WTC11 (cell line): ENCODE results near the gene CLMN. TPM values are rescaled to one million over a fixed set of nuclear protein-coding genes. Genes with fewer than 3 reads are reported as not detected.

Experiments used
- ATAC-seq: fragments of 200-7000 bp; cut with Tn5 transposase; 2 replicates; pipeline ENCODE4 v1.10.0; 2021; ENCODE audit warnings: mild to moderate bottlenecking, moderate library complexity
- CTCF ChIA-PET: fragments of 300-600 bp; sonication (Branson Sonifier 250); formaldehyde crosslinking; loops from one replicate; lab custom pipeline; 2021; ENCODE audit warnings: antibody characterized with exemption; lab: Charles Lee
- POLR2A ChIA-PET: fragments of 350-600 bp; sonication (Branson Sonifier 250); formaldehyde crosslinking; loops from one replicate; lab custom pipeline; 2021; ENCODE audit warnings: antibody characterized with exemption; lab: Charles Lee
- DNase-seq: peaks from one replicate; pipeline ENCODE4 v3.0.0; 2021; ENCODE audit warnings: low spot score
- H3K27ac Mint-ChIP-seq: 2 replicates; pipeline ENCODE4 v1.8.0; 2021; ENCODE audit warnings: mixed read lengths
- H3K27me3 Mint-ChIP-seq: 2 replicates; pipeline ENCODE4 v1.8.0; 2021; ENCODE audit warnings: low read depth, mild to moderate bottlenecking, moderate library complexity, mixed read lengths
- H3K36me3 Mint-ChIP-seq: 2 replicates; pipeline ENCODE4 v1.8.0; 2021; ENCODE audit warnings: mixed read lengths
- H3K4me1 Mint-ChIP-seq: 2 replicates; pipeline ENCODE4 v1.8.0; 2022; ENCODE audit warnings: mixed read lengths
- H3K4me3 Mint-ChIP-seq: 2 replicates; pipeline ENCODE4 v1.8.0; 2021; ENCODE audit warnings: mild to moderate bottlenecking, moderate library complexity, mixed read lengths
- H3K9me3 Mint-ChIP-seq: 2 replicates; pipeline ENCODE4 v1.8.0; 2021; ENCODE audit warnings: mixed read lengths
- ELF4 ChIP-seq: sonication (generic); formaldehyde crosslinking; IDR thresholded peaks from 2 replicates; pipeline ENCODE4 v1.8.1; 2022; ENCODE audit warnings: low read depth, mild to moderate bottlenecking, moderate library complexity, missing genetic modification reagents
- FOXP1 ChIP-seq: sonication (generic); formaldehyde crosslinking; IDR thresholded peaks from 2 replicates; pipeline ENCODE4 v1.8.0; 2022; ENCODE audit warnings: missing genetic modification reagents, mild to moderate bottlenecking, moderate library complexity, borderline replicate concordance
- JUN ChIP-seq: sonication (generic); formaldehyde crosslinking; IDR thresholded peaks from 2 replicates; pipeline ENCODE4 v1.8.0; 2023; ENCODE audit warnings: mild to moderate bottlenecking, missing genetic modification reagents
- MXD4 ChIP-seq: fragments of 250-450 bp; sonication (Bioruptor Pico); IDR thresholded peaks from 2 replicates; pipeline ENCODE4 v1.8.0; 2021; ENCODE audit warnings: mild to moderate bottlenecking, moderate library complexity, borderline replicate concordance
- NR2C2 ChIP-seq: sonication (generic); formaldehyde crosslinking; IDR thresholded peaks from 2 replicates; pipeline ENCODE4 v1.8.0; 2022; ENCODE audit warnings: mild to moderate bottlenecking, missing genetic modification reagents
- RORB ChIP-seq: fragments of 250-450 bp; sonication (Bioruptor Pico); IDR thresholded peaks from 2 replicates; pipeline ENCODE4 v1.9.0; 2021; ENCODE audit warnings: mild to moderate bottlenecking
- ZNF232 ChIP-seq: sonication (generic); formaldehyde crosslinking; IDR thresholded peaks from 2 replicates; pipeline ENCODE4 v1.8.0; 2022; ENCODE audit warnings: mild to moderate bottlenecking, missing genetic modification reagents
- ZNF263 ChIP-seq: sonication (generic); formaldehyde crosslinking; IDR thresholded peaks from 2 replicates; pipeline ENCODE4 v1.8.1; 2022; ENCODE audit warnings: low read depth, mild to moderate bottlenecking, moderate library complexity, missing genetic modification reagents
- ZNF317 ChIP-seq: sonication (generic); formaldehyde crosslinking; IDR thresholded peaks from 2 replicates; pipeline ENCODE4 v1.8.1; 2023; ENCODE audit warnings: low read depth, mild to moderate bottlenecking, moderate library complexity, missing genetic modification reagents, borderline replicate concordance
- total RNA-seq: library from RNA; stranded (reverse); gene quantifications from 3 replicates; pipeline ENCODE4 v1.2.3, GENCODE V29; 2021
- TF ChIP-seq, protein P1 (sequence below): fragments of 250-450 bp; sonication (Bioruptor Pico); IDR thresholded peaks from 2 replicates; pipeline ENCODE4 v1.9.0; 2021; ENCODE audit warnings: mild to moderate bottlenecking, borderline replicate concordance
- TF ChIP-seq, protein P2 (sequence below): sonication (generic); formaldehyde crosslinking; IDR thresholded peaks from 2 replicates; pipeline ENCODE4 v1.8.1; 2023; ENCODE audit warnings: mild to moderate bottlenecking, missing genetic modification reagents, moderate library complexity
- TF ChIP-seq, protein P3 (sequence below): sonication (generic); formaldehyde crosslinking; IDR thresholded peaks from 2 replicates; pipeline ENCODE4 v1.8.0; 2022; ENCODE audit warnings: mild to moderate bottlenecking, missing genetic modification reagents
- TF ChIP-seq, protein P4 (sequence below): fragments of 250-450 bp; sonication (Bioruptor Pico); conservative IDR thresholded peaks from 2 replicates; pipeline ENCODE4 v1.9.0; 2021; ENCODE audit warnings: mild to moderate bottlenecking
- TF ChIP-seq, protein P5 (sequence below): sonication (generic); formaldehyde crosslinking; conservative IDR thresholded peaks from 2 replicates; pipeline ENCODE4 v1.8.1; 2023; ENCODE audit warnings: mild to moderate bottlenecking, low read depth, missing genetic modification reagents, moderate library complexity

Gene CLMN
- total RNA-seq, 1 experiment from 2014 or later: 12.2 TPM

DNA sequence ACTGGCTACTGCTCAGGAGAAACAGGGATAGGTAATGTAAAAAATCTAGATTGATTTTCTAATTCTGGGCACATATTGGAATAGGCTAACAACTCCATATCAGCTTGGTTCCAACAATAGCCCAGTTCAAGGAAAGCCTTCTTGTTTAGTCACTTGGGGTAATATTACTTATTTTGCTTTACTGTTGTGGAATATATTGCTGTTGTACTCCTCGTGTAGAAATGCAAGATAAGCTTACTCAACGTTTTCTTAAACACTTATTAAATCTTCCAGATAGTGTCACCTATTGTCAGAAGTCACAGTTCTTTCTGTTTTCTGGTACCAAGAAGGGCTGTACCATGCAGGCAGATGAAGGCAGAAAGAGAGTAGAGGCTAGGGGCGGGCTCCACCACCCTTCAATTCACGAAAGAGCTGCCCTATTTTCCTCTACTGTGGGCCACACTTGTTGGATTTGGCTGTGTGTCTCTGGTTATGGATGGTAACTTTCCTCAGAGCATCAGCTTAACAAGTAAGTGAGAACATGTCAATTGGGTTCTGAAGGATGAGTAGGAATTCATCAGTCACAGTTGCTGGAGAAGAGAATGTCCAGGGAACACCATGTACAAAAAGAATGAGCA, 38.0 kb downstream of the CLMN start:
- ChIA-PET POLR2A (no interaction called here), CTCF (interaction anchor here (0.6 to 1.2 kb wide), 2 partner anchors 133 to 555 kb away, joined by 4 read pairs; no protein-coding TSS in a partner anchor)
- DNase-seq (no peak), ATAC-seq (no peak)
- H3K4me3 Mint-ChIP-seq: no peak overlapping the region
- no peak for TF ChIP-seq NR2C2
- TF ChIP-seq, protein P1, sequence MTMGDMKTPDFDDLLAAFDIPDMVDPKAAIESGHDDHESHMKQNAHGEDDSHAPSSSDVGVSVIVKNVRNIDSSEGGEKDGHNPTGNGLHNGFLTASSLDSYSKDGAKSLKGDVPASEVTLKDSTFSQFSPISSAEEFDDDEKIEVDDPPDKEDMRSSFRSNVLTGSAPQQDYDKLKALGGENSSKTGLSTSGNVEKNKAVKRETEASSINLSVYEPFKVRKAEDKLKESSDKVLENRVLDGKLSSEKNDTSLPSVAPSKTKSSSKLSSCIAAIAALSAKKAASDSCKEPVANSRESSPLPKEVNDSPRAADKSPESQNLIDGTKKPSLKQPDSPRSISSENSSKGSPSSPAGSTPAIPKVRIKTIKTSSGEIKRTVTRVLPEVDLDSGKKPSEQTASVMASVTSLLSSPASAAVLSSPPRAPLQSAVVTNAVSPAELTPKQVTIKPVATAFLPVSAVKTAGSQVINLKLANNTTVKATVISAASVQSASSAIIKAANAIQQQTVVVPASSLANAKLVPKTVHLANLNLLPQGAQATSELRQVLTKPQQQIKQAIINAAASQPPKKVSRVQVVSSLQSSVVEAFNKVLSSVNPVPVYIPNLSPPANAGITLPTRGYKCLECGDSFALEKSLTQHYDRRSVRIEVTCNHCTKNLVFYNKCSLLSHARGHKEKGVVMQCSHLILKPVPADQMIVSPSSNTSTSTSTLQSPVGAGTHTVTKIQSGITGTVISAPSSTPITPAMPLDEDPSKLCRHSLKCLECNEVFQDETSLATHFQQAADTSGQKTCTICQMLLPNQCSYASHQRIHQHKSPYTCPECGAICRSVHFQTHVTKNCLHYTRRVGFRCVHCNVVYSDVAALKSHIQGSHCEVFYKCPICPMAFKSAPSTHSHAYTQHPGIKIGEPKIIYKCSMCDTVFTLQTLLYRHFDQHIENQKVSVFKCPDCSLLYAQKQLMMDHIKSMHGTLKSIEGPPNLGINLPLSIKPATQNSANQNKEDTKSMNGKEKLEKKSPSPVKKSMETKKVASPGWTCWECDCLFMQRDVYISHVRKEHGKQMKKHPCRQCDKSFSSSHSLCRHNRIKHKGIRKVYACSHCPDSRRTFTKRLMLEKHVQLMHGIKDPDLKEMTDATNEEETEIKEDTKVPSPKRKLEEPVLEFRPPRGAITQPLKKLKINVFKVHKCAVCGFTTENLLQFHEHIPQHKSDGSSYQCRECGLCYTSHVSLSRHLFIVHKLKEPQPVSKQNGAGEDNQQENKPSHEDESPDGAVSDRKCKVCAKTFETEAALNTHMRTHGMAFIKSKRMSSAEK (CRISPR knock-in tag): no peak
- no peak for TF ChIP-seq ZNF263
- no peak for TF ChIP-seq ELF4 (CRISPR knock-in tag)
- no peak for TF ChIP-seq MXD4 (CRISPR knock-in tag)
- no peak for TF ChIP-seq ZNF232 (CRISPR knock-in tag)
- TF ChIP-seq, protein P2, sequence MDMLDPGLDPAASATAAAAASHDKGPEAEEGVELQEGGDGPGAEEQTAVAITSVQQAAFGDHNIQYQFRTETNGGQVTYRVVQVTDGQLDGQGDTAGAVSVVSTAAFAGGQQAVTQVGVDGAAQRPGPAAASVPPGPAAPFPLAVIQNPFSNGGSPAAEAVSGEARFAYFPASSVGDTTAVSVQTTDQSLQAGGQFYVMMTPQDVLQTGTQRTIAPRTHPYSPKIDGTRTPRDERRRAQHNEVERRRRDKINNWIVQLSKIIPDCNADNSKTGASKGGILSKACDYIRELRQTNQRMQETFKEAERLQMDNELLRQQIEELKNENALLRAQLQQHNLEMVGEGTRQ (CRISPR knock-in tag): no peak
- no peak for TF ChIP-seq RORB (CRISPR knock-in tag)
- TF ChIP-seq ZNF317 (CRISPR knock-in tag): no peak
- TF ChIP-seq, protein P3, sequence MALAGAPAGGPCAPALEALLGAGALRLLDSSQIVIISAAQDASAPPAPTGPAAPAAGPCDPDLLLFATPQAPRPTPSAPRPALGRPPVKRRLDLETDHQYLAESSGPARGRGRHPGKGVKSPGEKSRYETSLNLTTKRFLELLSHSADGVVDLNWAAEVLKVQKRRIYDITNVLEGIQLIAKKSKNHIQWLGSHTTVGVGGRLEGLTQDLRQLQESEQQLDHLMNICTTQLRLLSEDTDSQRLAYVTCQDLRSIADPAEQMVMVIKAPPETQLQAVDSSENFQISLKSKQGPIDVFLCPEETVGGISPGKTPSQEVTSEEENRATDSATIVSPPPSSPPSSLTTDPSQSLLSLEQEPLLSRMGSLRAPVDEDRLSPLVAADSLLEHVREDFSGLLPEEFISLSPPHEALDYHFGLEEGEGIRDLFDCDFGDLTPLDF (CRISPR knock-in tag): no peak
- TF ChIP-seq, protein P4, sequence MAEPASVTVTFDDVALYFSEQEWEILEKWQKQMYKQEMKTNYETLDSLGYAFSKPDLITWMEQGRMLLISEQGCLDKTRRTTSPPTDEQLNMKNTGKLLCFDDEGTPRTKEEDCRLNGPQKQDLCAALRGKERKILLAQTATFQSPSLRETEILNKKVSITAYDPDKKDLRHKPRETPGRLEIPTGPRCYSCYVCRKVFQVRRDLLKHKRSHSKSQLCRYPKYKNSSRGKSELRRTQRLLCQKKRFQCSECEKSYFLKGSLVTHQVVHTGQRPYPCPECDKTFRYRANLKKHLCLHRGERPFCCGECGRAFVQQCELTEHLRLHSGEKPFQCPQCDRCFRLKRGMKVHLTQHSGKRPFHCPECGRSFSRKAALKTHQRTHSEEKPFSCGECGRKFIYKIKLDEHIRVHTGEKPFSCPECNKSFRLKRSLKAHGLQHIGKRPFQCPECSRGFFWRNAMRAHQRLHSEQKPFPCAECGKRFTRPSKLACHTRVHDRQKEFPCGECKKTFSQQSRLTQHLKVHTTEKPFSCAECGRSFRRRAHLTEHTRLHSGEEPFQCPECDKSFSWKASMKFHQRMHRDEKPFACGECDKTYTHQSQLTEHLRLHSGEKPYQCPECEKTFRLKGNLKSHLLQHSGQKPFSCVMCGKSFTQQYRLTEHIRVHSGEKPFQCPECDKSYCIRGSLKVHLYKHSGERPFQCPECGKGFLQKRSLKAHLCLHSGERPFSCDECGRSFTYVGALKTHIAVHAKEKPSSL (CRISPR knock-in tag): no peak
- TF ChIP-seq, protein P5, sequence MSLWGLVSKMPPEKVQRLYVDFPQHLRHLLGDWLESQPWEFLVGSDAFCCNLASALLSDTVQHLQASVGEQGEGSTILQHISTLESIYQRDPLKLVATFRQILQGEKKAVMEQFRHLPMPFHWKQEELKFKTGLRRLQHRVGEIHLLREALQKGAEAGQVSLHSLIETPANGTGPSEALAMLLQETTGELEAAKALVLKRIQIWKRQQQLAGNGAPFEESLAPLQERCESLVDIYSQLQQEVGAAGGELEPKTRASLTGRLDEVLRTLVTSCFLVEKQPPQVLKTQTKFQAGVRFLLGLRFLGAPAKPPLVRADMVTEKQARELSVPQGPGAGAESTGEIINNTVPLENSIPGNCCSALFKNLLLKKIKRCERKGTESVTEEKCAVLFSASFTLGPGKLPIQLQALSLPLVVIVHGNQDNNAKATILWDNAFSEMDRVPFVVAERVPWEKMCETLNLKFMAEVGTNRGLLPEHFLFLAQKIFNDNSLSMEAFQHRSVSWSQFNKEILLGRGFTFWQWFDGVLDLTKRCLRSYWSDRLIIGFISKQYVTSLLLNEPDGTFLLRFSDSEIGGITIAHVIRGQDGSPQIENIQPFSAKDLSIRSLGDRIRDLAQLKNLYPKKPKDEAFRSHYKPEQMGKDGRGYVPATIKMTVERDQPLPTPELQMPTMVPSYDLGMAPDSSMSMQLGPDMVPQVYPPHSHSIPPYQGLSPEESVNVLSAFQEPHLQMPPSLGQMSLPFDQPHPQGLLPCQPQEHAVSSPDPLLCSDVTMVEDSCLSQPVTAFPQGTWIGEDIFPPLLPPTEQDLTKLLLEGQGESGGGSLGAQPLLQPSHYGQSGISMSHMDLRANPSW (CRISPR knock-in tag): no peak
- TF ChIP-seq FOXP1 (CRISPR knock-in tag): no peak
- no peak for TF ChIP-seq JUN (CRISPR knock-in tag)
- H3K4me1 Mint-ChIP-seq: 0 out of 2 replicates have a peak, but pooled peaks cover 3% of the 10 kb centered on the region
- H3K9me3 Mint-ChIP-seq: peaks cover 32% of the 10 kb centered on the region
- no peaks in the 10 kb centered on the region for H3K27me3 Mint-ChIP-seq
- H3K27ac Mint-ChIP-seq: no peak overlapping the region
- H3K36me3 Mint-ChIP-seq: peaks cover 10% of the 10 kb centered on the region
